Measurements from ENCODE around the gene MUS81. TPM values are rescaled to one million over a fixed set of nuclear protein-coding genes. Genes with fewer than 3 reads are reported as not detected.

Gene MUS81
- polyA plus RNA-seq, 2 of the 4 experiments (the other 2 are of a cell fraction), result 27.8 to 33.4 TPM

- FAIRE-seq, result no peak
- H3K4me3 ChIP-seq, result no peak overlapping the region
- ChIA-PET POLR2A (interaction anchor here (1.1 to 1.3 kb wide), 2 partner anchors 8 to 15 kb away, joined by 3 to 4 read pairs; partner anchors contain the start of gene CCDC85B), CTCF (interaction anchor here (0.7 to 9.5 kb wide), 14 partner anchors 11 to 170 kb away, joined by 3 to 195 read pairs (median 4); partner anchors contain the start of genes CFL1, EFEMP2, KAT5 and MUS81)
- no peak overlapping the region for H3K27ac ChIP-seq
- no peak for TF ChIP-seq NPAS2 (CRISPR knock-in tag; IDR thresholded peaks at IDR 0.05; ENCODE audit: borderline replicate concordance)
- TF ChIP-seq NFE2L2 (conservative IDR thresholded peaks at IDR 0.05; ENCODE audit: low read length), result no peak
- TF ChIP-seq CHD2 (IDR thresholded peaks at IDR 0.05; ENCODE audit: low read length, partially characterized antibody), result no peak
- TF ChIP-seq JUN (IDR thresholded peaks at IDR 0.05), result no peak
- no peak for TF ChIP-seq ESRRA (IDR thresholded peaks at IDR 0.05; ENCODE audit: borderline replicate concordance, low read length)
- TF ChIP-seq RARB (CRISPR knock-in tag; IDR thresholded peaks at IDR 0.05), result no peak
- no peak for TF ChIP-seq ELK1 (IDR thresholded peaks at IDR 0.05; ENCODE audit: low read depth, low read length)
- no peak for TF ChIP-seq JUNB (IDR thresholded peaks at IDR 0.05)
- TF ChIP-seq PHF8 (IDR thresholded peaks at IDR 0.05; ENCODE audit: borderline replicate concordance, low read depth), result no peak
- no peak for TF ChIP-seq CBX2 (IDR thresholded peaks at IDR 0.05; ENCODE audit: borderline replicate concordance, low read depth)
- TF ChIP-seq POLR2A (IDR thresholded peaks at IDR 0.05; ENCODE audit: low read length), result no peak
- TF ChIP-seq KDM5A (IDR thresholded peaks at IDR 0.05), result no peak
- TF ChIP-seq ZC3H11A (IDR thresholded peaks at IDR 0.05), result no peak
- TF ChIP-seq HDAC2 (IDR thresholded peaks at IDR 0.05), result no peak
- TF ChIP-seq RNF2 (IDR thresholded peaks at IDR 0.05; ENCODE audit: borderline replicate concordance, low read depth), result no peak
- no peak for TF ChIP-seq RAD21 (conservative IDR thresholded peaks at IDR 0.05 in 1 of 2, IDR thresholded peaks at IDR 0.05 in 1 of 2)
- no peak for TF ChIP-seq PBX3 (IDR thresholded peaks at IDR 0.05)
- no peak for TF ChIP-seq RCOR1 (IDR thresholded peaks at IDR 0.05; ENCODE audit: low read depth, low read length)
- no peak for TF ChIP-seq KDM1A (IDR thresholded peaks at IDR 0.05; ENCODE audit: low read depth)
- no peak for ATAC-seq
- no peak for DNase-seq (ENCODE audit: low read depth in 1 of 2, low spot score in 1 of 2)
- no peak overlapping the region for H3K4me2 ChIP-seq
- no peaks in the 10 kb centered on the region for H3K9me3 ChIP-seq
- WGBS (ENCODE audit: missing lambda C conversion rate), result 91% methylated on average over 29 of the region's 30 CpGs
- peaks cover 14% of the 10 kb centered on the region for H3K4me1 ChIP-seq
These were observed 22.2 kb downstream of the MUS81 start for GRCh38 chr11:65882120-65883057.

- 91% methylated on average over 13 of the region's 13 CpGs for WGBS (ENCODE audit: missing lambda C conversion rate)
- Histone ChIP-seq H3K27ac (no peak overlapping the region), H3K9me3 (no peaks in the 10 kb centered on the region), H3K4me1 (peaks cover 16% of the 10 kb centered on the region), H3K4me2 (no peak overlapping the region), H3K4me3 (no peak overlapping the region)
- POLR2A ChIA-PET, result interaction anchor here (1.1 to 1.6 kb wide), 2 partner anchors 14 to 17 kb away, joined by 3 to 9 read pairs; partner anchors contain the start of gene FOSL1
- DNase-seq (ENCODE audit: low read depth in 1 of 2, low spot score in 1 of 2), result no peak
- no peak for FAIRE-seq
- CTCF ChIA-PET, result interaction anchor here (0.8 to 20.5 kb wide), 20 partner anchors 5 to 171 kb away, joined by 3 to 618 read pairs (median 22); partner anchors contain the start of genes C11orf68, CFL1, CTSW and DRAP1
- ATAC-seq, result no peak
- TF ChIP-seq EHF (CRISPR knock-in tag; IDR thresholded peaks at IDR 0.05), result no peak
- TF ChIP-seq ELK1 (IDR thresholded peaks at IDR 0.05; ENCODE audit: low read depth, low read length), result no peak
- no peak for TF ChIP-seq NPAS2 (CRISPR knock-in tag; IDR thresholded peaks at IDR 0.05; ENCODE audit: borderline replicate concordance)
These were observed 23.0 kb downstream of the MUS81 start for GRCh38 chr11:65883058-65883761.
